ENCODE data around the gene TECTA. TPM values are rescaled to one million over a fixed set of nuclear protein-coding genes. Genes with fewer than 3 reads are reported as not detected.
"Not testable (repeated sequence)": the region's sequence is repeated elsewhere in the genome, so short reads cannot be mapped to it uniquely, and the experiment has no call there.

TECTA gene
- polyA plus RNA-seq, 1 donor from 2014 or later: not detected

DNA sequence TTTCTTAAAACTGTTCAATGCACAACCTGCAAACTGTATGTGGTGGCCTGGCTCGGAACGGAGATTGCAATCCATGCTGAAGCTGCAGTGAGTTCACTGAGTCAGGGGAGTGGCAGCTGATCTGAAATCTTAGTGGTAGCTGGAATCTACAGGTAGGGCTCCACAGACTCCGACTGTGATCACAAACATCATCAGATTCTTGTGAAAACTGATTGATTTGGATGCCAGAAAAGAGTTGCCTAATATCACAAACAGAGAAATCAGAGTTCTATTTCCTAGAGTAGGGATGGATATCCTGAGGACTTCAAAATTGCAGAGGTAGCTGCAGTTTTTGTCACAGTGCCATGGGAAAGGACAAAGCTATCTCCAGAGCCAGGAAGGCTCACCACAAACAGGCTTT lies 134.0 kb downstream of the TECTA start:
- H3K27me3 Mint-ChIP-seq: peaks cover 9% of the 10 kb centered on the region
- no peak overlapping the region for H3K27ac Mint-ChIP-seq
- H3K9me3 Mint-ChIP-seq: no peaks in the 10 kb centered on the region
- H3K4me1 Mint-ChIP-seq: peaks cover 20 to 31% (median 27%) of the 10 kb centered on the region in 3 donors
- H3K36me3 Mint-ChIP-seq: peaks cover 2% of the 10 kb centered on the region
- H3K4me3 Mint-ChIP-seq: no peak overlapping the region

DNA sequence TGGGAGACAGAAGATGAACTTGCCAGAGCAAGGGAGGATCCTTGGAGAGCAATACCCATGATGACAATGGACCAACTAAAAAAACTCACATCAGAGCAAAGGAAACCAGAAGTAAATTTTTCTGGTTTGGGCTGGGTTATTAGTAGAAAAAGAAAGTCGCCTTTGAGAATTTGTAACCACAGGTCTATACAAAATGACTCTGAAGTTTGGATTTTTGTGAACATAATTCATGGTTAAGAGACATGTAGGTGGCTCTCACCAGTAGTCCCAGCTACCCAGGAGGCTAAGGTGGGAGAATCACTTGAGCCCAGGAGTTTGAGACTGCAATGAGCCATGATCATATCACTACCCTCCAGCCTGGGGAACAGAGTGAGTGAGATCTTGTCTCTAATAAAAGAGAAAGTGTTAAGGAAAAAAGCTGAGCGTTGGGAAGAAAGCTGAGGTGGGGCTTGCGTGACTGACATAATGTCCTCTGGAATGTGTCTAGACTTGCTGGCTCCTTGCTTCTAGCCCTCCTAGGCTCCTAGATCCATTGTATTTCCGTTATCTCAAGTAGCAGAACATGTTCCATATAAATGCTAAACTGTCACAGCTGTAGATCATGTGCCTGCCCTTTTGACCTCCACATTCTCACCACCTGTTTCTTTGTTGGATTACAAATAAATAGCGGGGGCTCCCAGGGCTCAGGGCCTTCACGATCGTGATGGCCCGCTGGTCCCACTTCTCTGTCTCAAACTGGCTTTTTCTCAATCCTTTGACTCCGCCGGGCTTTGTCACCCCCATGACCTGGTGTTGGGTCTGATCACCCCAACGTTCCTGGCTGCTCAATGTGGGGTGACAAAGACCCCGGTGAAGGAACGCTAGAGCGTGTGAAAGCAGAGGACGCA lies 135.3 kb downstream of the TECTA start:
- Mint-ChIP-seq H3K27me3 (peaks cover 8% of the 10 kb centered on the region), H3K36me3 (peaks cover 2% of the 10 kb centered on the region), H3K4me3 (peak overlapping the region; percentile 70 to 92 (median 86)), H3K4me1 (peaks cover 20 to 31% (median 27%) of the 10 kb centered on the region in 3 donors), H3K27ac (peak overlapping the region; percentile 22 to 81 (median 68)), H3K9me3 (no peaks in the 10 kb centered on the region)

DNA sequence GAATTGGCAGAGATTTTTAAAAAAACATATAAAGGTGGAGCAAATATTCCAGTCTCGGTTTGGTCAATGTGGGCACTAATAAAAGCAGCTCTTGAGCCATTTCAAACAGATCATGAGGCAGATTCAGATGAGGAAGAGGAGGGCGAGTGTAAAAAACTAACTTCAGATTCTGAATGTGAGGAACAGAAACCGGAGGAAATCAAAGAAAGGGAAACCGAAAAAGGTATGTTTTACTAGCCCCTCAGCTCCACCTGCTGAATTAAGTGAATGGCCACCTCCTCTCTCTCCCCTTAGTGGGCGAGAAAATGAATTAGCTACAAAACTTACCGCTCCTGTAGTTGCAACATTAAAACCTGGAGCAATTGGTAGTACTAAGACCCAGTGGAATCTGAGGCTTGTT lies 136.2 kb downstream of the TECTA start:
- Mint-ChIP-seq H3K4me3 (peak overlapping the region; percentile 70 to 92 (median 86)), H3K27ac (peak overlapping the region; percentile 22 to 81 (median 68)), H3K4me1 (peaks cover 20 to 31% (median 27%) of the 10 kb centered on the region in 3 donors)
- not testable (repeated sequence) for H3K36me3 Mint-ChIP-seq, H3K27me3 Mint-ChIP-seq, H3K9me3 Mint-ChIP-seq

DNA sequence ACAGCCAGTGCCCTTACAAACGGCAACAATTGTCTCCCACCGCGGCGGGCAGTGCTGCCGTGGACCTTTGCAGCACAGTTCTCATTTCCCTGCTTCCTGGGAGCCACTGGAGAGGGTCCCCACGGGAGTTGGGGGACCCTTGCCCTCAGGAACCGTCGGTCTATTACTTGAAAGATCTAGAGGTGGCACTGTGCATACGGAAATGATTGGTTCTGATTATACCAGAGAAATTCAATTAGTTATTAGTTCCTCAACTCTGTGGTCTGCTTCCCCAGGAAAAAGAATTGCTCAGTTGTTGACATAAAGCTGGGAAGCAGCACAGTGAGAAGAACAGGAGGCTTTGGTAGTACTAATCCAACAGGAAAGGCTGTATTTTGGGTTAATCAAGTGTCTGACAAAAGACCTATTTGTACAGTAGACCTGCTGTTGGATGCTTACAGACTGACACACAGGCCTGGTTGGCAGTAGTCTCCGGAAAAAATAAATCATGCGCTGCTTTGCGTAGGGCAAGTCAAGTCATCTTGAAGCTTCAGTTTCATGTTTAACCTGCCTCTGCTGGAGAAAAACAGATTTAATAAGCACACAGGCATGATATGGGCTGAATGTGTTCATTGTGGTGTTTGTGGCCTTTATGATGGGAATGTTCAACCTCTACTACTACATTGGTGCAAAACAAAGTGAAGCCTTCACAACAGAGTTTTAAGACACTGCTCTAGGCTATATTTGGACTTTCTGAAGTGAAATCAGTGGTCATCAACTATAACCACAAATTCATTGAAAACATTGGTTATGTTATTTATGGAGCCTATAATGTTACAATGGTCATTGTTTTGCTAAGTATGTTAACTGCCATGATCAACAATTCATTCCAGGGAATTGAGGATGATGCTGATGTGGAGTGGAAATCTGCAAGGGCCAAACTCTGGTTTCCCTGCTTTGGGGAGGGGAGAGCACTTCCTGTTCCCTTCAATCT lies 136.9 kb downstream of the TECTA start:
- H3K36me3 Mint-ChIP-seq: peaks cover 2% of the 10 kb centered on the region

GRCh38 chr11:121238956-121239355 lies 137.9 kb downstream of the TECTA start:
- Mint-ChIP-seq H3K4me1 (peaks cover 20 to 31% (median 27%) of the 10 kb centered on the region in 3 donors), H3K4me3 (peak overlapping the region in 1 of 4 donors; percentile 65), H3K27me3 (peaks cover 8% of the 10 kb centered on the region), H3K9me3 (no peaks in the 10 kb centered on the region), H3K36me3 (peaks cover 2% of the 10 kb centered on the region), H3K27ac (no peak overlapping the region)

More for the DNA sequence above, 136.9 kb downstream of the TECTA start:
- H3K9me3 Mint-ChIP-seq: no peaks in the 10 kb centered on the region
- H3K4me3 Mint-ChIP-seq: peak overlapping the region; percentile 70 to 92 (median 86)
- H3K27me3 Mint-ChIP-seq: peaks cover 8% of the 10 kb centered on the region
- H3K4me1 Mint-ChIP-seq: peaks cover 20 to 31% (median 27%) of the 10 kb centered on the region in 3 donors
- peak overlapping the region; percentile 22 to 81 (median 68) for H3K27ac Mint-ChIP-seq

GRCh38 chr11:121240001-121240400 lies 139.0 kb downstream of the TECTA start:
- H3K4me3 Mint-ChIP-seq, H3K36me3 Mint-ChIP-seq, H3K9me3 Mint-ChIP-seq, H3K27me3 Mint-ChIP-seq: not testable (repeated sequence)
- Mint-ChIP-seq H3K27ac (peak overlapping the region in 1 of 3 donors; percentile 53), H3K4me1 (peaks cover 20 to 31% (median 27%) of the 10 kb centered on the region in 3 donors)

DNA sequence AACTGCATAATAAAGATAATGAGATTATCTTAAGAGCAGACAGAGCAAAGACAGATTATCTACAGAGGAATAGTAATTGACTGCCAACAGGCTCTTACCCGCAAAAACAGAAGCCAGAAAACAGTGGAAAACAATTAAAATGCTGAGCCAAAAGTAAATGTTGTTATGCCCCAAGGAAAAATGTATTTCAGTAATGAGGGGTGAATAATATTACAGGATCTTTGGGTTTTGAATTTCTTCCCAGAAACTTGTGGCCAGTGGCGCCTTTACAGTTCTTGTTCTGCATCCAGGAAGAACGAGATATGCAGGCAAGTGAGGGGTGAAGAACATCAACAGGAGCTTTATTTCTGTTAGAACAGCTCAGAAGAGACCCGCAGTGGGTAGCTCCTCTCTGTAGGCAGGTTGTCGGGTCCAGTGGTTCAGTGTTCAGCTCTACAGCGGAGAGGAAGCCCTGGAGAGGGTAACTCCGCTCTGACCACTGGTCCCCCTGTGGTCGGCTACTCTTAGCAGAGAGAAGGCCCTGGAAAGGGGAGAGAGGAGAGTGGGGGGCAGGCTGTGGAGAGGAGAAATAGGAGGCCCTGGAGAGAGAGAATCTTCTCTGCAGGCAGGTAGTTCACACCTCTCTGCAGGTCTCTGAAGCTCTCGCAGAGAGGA lies 139.7 kb downstream of the TECTA start:
- Mint-ChIP-seq H3K27ac (no peak overlapping the region), H3K27me3 (peaks cover 3% of the 10 kb centered on the region), H3K4me1 (peaks cover 20 to 28% (median 26%) of the 10 kb centered on the region in 3 donors), H3K9me3 (no peaks in the 10 kb centered on the region), H3K4me3 (no peak overlapping the region), H3K36me3 (peaks cover 2% of the 10 kb centered on the region)

Other genes starting within 250 kb of the TECTA start
- 2.5 TPM for gene TBCEL, start 77.1 kb upstream of the TECTA start, polyA plus RNA-seq
- 9.5 TPM for gene SC5D, start 191.5 kb downstream of the TECTA start, polyA plus RNA-seq

Measured in IgD-negative memory B cell (primary cell).